ENCODE measurements around the gene SIX4.

DNA sequence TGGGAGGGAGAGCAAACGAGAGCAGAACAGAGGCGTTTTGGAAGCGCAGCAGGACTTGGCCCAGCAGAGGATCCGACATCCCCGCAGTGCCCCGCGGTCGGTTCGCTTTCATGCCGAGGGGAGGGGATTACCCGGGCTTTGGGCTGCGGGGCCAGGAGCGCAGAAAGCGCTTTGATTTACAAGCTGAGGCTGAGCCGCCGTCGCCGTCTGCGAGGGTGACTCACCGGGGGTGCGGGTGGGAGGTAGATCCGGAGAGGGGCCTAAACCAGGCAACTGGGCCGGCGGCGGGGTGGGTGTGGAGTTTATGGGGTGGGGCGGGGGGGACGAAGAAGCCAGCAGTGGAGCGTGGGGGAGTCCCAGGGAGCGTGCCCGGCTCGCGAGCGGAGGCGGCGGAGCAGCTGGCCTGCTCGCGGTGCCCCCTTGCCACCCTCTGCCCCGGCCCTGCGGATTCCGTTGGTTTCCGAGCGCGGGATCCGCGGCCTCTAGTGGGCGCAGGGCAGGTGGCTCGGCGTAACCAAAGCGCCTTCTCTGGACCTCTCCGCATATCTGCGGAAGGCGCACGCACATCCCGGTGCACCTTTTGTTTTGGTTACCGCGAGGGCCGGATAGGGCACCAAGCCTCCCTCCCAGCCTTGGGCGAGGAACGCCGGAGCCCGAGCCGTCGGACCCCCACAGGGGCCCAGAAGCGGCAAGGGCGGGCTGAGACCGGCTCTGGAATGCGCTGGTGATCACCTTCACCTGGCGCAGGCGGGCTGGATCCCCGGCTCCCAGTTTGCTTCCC, 2.6 kb downstream of the SIX4 start:
- TF ChIP-seq POLR2AphosphoS5 (IDR thresholded peaks at IDR 0.05) (no peak), POLR2A (IDR thresholded peaks at IDR 0.05) (no peak), CTCF (IDR thresholded peaks at IDR 0.05) (no peak)

Data from breast epithelium (tissue), 3 donors.